PC-9 (cell line): ENCODE measurements around the gene XRCC5.

ENCODE experiments used
- EZH2 ChIP-seq: fragments of 200-600 bp; sonication (generic); IDR thresholded peaks from 2 replicates; pipeline ENCODE4 v1.8.0; 2017; ENCODE audit warnings: antibody characterized with exemption, low read depth
- TF ChIP-seq, protein P1 (sequence below): fragments of 200-600 bp; sonication (generic); conservative IDR thresholded peaks from 2 replicates; pipeline ENCODE4 v1.6.1; 2017; ENCODE audit warnings: mixed run types, antibody characterized with exemption, mild to moderate bottlenecking, moderate library complexity

DNA sequence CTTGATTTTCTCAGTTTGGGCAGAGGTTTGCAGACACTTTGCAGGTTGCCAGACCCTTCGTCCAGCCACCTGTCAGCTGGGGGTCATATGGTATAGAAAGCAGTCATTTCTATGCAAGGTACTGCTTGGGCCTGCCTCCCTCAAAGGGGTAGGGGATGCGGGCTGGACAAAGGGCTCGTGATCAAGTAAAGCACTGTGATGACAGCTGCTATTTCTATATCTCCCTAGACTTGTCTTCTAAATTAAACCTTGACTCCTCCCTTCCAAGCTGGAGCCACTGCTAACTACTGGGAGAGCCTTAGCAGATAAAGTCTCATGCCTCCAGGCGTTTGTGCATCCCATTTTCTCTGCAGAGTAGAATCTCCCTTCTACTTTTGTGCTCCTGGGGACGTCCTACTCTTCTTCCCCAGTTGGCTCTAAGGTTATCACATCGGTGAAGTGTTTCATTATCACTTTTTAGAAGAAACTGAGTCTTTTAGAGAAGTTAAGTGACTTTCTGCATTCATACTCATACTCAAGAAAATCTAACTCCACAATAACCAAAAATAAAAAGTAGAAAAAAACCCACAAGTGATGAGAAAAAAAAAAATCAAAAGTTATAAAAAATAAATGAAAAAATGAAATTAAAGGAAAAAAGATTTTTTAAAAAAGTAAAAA lies 710 bp upstream of the XRCC5 start:
- TF ChIP-seq, protein P1, sequence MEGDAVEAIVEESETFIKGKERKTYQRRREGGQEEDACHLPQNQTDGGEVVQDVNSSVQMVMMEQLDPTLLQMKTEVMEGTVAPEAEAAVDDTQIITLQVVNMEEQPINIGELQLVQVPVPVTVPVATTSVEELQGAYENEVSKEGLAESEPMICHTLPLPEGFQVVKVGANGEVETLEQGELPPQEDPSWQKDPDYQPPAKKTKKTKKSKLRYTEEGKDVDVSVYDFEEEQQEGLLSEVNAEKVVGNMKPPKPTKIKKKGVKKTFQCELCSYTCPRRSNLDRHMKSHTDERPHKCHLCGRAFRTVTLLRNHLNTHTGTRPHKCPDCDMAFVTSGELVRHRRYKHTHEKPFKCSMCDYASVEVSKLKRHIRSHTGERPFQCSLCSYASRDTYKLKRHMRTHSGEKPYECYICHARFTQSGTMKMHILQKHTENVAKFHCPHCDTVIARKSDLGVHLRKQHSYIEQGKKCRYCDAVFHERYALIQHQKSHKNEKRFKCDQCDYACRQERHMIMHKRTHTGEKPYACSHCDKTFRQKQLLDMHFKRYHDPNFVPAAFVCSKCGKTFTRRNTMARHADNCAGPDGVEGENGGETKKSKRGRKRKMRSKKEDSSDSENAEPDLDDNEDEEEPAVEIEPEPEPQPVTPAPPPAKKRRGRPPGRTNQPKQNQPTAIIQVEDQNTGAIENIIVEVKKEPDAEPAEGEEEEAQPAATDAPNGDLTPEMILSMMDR: no peak
- no peak for TF ChIP-seq EZH2
